ENCODE data around the gene DDX46.
A peak's percentile ranks its signal among the peaks of the same experiment; 100 is the strongest.
"Not testable (repeated sequence)": the region's sequence is repeated elsewhere in the genome, so short reads cannot be mapped to it uniquely, and the experiment has no call there.

The DDX46 gene

DNA sequence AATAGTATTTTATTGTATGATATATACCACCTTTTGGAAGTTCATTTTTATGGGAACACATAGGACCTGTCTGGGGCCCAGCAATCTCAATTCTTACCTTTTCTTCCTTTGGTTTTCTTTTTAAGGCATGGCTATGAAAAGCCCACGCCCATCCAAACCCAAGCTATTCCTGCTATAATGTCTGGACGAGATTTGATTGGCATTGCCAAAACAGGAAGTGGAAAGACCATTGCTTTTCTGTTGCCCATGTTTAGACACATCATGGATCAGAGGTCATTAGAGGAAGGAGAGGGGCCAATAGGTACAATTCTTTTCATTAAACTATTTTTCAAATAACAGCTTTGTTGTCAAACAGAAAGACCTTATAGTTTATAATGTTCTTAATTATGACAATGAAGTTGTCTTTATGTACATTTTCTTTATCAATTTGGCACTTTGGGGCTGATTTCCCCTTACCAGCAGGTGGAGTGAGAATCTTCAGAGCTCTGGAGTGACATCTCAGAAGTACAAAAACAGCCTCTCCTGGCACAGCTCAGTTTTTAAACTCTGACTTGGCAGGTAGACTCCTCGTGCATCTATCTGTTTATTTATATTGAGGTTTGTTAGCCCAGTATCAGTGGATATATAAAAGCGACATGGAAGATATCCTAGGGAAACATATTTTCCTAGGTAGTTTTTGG is 25.8 kb downstream of the DDX46 start:
- DNase-seq, result no peak

DNA sequence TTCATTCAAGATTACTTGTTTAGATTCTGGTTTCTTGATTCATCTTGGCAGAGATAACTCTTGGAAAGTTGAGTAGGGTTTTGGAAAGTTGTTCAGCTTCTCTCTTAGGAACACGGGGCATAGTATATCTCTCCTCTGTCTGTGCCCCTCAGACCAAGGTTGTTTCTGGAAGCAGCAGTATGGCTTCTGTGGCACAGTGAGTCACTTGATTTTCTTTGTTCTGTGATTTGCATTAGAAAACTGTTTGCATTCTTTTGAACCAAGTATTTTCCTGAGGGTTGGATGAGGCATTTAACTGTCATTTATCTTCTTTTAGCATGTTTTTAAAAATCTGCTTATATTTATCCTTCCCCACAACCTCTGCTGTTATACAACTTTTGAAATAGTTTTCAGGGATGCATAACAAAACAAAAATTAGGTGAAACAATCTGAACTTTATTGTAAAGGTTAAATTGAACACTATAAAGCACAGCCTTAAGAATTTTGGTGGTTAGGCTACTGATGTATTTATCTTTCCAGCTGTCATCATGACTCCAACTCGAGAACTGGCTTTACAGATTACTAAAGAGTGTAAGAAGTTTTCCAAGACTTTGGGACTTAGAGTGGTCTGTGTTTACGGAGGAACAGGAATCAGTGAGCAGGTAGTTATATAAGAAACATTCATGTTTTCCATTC is 26.5 kb downstream of the DDX46 start:
- DNase-seq, result no peak

DNA sequence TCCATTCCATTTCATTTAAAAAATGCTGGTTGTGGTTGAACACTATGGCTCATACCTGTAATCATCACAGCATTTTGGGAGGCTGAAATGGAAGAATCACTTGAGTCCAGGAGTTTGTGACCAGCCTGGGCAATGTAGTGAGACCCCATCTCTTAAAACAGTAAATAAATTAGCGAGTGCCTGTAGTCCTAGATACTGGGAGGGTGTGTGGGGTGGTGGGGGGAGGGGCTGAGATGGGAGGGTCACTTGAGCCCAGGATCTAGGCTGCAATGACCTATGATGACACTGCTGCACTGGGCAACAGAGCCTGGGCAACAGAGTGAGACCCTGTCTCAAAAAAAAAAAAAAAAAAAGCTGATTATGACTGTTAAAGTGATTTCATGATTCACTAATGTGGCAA is 29.1 kb downstream of the DDX46 start:
- DNase-seq, result no peak

DNA sequence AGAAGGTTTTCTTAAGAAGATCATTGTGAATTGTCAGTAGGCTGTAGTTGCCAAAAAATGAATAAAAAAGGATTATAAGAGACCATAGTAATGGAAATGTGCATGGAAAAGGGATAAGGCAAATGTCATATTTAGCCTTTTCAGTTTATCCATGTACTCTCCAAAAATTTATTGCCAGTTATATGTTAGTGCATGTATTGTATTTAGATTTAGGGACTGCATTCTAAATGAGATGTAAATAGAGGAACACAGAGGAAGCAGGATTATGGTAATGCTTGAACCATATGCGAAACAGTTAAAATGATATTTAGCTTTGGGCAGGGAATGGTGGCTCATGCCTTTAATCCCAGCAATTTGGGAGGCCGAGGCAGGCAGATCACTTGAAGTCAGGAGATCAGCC is 33.0 kb downstream of the DDX46 start:
- DNase-seq, result no peak

DNA sequence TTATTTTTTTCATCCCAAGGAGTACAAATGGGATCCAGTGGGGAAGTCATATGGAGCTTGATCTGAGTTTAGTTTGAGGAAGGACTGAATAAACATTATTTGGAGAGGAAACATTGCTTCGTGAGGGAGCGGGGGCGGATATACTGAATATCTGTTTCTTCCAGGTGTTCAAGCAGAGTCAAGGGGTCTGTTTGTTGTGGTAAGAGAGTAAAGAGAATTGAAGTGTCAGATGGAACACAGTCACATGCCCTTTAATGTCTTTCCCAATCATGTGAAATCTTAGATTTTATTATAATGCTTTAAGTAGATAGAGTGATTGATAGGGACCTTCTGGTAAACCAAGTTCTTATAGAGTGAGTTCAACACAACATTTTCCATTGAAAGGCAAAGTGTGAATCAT is 33.7 kb downstream of the DDX46 start:
- no peak for DNase-seq

DNA sequence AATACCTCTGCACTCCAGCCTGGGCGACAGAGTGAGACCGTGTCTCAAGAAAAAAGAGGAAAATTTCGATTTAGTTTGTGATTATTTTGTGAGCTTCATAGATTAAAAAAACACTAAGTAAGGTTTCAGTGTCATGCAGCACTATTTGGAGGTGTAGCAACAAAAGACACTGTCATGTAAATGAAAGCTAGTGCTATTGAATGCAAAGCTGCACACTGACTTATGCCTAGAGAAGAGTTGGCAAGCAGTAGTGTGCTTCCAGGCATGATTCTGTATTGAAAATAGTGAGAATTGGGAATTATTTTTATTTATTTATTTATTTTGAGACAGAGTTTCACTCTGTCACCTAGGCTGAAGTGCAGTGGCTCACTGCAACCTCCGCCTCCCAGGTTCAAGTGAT is 34.5 kb downstream of the DDX46 start:
- no peak for DNase-seq

DNA sequence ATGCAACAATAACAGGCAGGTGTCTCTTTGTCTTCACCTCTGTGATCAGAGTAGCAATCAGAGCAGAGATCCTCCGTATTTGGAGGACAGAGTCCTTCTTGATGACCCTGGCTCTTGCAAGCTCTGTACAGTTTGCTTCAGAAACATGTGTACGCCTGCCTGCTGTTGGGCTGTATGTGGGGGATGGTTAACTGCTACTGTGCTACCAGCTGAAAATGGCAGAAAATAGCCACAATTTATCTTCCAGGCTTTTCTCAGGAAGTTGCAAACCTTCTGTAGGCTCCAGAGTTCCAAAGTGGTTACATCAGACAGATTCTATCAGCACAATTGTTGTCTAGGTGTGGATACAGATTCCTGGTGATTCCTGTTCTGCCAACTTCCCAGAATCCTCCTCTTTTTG is 35.5 kb downstream of the DDX46 start:
- peak in 1 of 2 experiments; percentile 49 for DNase-seq

DNA sequence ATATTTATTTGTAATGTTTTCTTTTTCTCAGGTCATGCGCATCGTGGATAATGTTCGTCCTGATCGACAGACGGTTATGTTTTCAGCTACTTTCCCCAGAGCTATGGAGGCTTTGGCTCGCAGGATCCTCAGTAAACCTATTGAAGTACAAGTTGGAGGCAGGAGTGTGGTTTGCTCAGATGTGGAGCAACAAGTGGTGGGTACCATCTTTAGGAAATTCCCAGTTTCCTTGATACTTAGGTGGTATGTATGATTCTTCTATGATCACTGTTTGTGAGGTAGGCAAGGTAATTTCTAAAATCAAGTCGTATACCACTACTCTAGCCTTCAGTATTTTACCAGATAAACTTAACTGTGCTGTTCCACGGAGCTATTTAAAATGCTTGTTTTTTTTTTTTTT is 36.2 kb downstream of the DDX46 start:
- DNase-seq, result no peak

DNA sequence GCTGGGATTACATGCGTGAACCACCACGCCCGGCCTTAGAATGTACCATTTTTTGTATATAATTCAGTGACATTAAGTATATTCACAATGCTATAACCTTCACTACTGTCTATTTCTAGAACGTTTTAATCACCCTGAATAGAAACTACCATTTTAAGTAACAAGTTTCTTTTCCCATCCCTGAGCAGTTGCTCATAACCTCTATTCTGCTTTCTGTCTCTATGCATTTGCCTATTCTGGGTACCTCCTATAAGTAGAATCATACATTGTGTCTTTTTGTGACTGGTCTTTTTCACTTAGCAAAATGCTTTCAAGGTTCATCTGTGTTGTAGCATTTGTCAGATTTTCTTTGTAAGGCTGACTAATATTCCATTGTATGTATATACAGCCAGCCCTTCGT is 39.9 kb downstream of the DDX46 start:
- DNase-seq, result no peak

DNA sequence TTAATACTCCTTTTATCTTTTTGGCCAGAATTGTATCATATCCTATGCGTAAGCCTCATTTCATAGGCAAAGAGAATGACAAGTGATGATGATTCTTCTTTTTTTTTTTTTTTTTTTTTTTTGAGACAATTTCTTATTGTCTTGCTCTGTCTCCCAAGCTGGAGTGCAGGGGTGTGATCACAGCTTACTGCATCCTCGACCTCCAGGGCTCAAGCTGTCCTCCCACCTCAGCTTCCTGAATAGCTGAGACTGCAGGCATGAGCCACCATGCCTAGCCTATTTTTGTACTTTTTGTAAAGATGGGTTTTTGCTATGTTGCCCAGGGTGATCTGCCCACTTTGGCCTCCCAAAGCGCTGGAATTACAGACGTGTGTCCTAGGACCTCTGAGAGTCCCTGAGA is 45.2 kb downstream of the DDX46 start:
- no peak for DNase-seq

DNA sequence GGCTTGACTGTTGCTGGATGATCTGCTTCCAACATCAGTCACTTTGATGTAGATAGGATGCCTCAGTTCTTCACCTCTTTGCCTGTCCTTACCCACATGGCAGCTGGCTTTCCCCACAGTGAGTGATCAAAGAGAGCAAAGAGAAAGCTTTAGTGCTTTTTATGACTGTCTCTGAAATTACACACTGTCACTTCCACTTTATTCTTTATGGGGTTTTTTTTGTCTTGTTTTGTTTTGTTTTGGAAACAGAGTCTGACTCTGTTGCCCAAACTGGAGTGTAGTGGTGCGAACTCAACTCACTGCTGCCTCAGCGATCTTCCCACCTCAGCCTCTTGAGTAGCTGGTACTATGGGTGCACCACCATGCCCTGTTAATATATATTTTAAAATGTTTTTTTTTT is 54.8 kb downstream of the DDX46 start:
- DNase-seq, result no peak

DNA sequence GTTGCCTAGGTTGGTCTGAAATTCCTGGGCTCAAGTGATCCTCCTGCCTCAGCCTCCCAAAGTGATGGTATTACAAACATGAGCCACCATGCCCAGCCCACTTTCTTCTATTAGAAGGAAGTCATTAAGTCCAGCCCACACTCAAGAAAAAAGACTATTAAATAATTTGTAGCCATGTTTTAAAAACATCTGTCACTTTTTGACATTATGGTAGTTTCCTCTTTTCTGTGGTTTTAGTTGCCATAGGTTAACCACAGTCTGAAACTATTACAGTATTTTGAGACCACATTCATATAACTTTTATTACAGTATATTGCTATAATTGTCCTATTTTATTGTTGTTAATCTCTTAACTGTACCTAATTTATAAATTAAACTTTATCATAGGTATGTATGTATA is 55.2 kb downstream of the DDX46 start:
- DNase-seq, result no peak

DNA sequence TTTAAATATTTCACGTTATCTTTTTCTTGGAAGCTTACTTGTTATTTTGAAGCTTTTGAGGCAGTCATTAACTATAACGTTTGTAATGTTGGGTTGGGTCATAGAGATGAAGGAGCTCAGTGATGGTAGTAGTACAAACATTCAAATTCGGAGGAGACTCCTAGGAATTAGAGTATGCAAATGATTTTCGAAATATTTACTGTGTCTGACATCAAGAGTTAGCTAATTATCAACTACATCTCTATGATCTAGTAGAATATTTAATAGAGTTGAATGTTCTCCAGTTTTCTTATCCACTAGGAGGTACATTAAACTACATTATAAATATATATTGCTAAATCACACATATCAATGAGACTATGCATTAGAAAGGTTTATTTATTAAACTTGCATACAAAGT is 58.4 kb downstream of the DDX46 start:
- DNase-seq, result no peak

DNA sequence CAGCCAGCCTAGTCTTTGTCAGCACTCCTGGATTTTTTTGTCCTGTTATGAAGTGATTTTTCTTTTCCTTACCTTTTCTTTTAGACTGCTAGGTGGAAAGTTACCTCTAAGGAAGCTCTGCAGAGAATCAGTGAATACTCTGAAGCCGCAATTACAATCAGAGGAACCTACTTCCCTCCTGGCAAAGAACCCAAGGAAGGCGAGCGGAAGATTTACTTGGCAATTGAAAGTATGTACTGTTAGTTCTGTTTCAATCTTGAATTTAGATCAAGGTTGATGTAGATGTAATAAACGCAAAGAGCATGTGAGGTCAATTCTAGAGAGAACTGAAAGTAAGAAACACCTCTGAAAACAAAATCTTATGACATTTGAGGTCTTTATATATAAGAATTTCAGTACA is 60.2 kb downstream of the DDX46 start:
- no peak for DNase-seq

DNA sequence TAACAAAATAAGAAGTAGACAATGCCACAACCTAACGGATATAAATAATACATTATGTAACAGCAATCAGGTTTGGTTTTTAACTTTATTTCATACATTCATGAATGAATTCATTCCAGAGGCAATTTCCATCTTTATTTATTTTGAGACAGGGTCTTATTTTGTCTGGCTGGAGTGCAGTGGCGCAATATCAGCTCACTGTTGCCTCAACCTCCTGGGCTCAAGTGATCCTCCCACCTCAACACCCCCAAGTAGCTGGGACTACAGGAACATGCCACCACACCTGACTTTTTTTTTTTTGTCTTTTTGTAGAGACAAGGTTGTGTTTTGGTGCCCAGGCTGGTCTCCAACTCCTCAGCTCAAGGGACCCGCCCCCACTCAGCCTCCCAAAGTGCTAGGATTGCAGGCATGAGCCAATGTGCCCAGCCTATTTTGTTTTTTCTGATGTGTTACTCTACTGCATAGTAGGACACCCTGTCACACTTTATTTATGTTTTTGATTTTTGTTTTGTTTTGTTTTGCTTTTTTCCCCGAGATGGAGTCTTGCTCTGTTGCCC is 60.9 kb downstream of the DDX46 start:
- no peak for DNase-seq

DNA sequence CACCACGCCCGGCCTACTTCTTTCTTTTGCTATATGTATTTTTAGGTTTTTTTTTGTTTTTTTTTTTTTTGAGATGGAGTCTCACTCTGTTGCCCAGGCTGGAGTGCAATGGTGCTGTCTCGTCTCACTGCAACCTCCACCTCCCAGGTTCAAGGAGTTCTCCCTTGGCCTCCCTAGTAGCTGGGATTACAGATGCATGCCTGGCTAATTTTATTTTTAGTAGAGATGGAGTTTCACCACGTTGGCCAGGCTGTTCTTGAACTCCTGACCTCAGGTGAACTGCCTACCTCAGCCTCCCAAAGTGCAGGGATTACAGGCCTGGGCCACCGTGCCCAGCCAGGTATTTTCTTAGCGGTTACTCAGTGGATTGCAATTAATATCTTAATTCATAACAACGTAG is 63.3 kb downstream of the DDX46 start:
- no peak for DNase-seq

DNA sequence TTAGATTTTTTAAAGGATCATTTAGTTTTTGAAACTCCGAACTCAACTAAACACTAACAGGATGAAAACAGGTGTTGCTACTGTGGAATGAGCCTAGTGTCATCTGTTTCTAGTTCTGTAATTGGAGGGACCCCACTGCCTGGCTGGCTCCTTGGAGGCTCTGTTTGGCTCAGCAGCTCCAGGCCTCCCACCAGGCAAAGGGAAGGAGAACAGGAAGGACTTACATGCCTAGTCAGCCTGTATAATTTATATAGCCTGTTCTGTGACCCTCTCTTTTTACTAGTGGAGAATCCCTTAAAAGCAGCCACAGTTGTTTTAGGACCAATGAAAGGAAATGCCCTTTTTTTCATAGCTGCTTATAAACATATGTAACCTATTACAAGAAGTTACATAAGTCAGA is 66.1 kb downstream of the DDX46 start:
- no peak for DNase-seq

DNA sequence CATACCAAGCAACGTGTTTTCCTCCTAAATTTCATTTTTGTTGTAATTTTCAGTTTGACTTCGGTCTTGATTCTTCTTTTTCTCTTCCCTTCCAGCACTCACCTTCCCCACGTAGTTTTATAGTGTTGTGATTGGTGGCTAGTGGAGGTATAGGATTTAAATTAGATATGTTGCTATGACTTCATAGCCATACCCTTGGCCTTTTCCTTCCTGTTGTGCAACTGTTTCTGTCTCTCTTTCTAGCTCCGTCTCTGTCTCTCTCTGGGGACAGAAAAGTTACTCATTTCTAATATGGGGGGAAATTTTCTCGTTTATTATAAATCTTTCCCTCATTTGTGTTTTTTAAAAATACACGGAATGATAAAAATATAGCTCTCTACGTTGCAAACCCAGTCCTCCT is 66.6 kb downstream of the DDX46 start:
- no peak for DNase-seq

DNA sequence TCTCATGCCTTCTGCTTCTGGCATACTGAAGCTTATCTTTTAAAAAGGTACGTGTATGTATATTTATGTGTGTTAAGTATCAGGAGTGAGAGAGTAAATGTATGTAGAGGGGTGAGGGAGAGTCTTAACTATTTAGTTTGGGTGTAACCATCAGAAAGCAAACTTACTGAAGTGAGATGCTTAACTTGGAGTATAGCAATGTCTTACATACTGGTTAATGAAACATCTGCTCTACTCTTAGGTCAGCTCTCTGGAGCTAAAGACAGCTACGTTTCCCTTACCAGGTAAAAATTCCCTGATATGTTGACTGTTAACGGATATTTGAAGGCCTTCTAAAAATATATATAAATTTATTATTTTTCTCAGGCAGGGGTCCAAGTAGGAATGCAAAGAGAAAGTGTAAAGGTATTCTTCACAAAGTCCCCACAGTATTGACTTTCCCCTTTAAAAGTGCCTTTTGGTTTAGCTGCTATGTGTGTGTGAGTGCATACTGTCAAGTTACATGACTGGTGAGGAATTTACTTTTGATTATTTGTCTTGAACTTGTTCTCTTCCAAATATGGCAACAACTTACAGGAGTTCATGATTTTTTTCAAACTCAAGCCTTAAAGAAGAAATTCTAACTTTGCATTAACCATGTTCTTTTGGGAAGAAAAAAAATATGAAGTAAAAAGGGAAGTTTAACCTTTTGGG is 74.9 kb downstream of the DDX46 start:
- no peak for DNase-seq

DNA sequence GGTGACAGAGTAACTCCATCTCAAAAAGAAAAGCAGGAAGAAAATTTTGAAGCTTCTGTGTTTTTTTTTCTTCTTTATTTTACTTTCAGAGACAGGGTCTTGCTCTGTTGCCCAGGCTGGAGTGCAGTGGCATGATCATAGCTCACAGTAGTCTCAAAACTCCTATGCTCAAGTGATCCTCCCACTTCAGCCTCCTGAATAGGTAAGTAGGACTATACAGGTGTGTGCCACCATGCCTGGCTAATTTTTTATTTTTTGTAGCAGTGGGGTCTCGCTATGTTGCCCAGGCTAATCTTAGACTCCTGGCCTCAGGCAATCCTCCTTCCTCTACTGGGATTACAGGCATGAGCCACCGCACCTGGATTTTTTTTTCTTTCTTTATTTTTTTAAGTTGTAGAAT is 77.0 kb downstream of the DDX46 start:
- DNase-seq, result no peak

DNA sequence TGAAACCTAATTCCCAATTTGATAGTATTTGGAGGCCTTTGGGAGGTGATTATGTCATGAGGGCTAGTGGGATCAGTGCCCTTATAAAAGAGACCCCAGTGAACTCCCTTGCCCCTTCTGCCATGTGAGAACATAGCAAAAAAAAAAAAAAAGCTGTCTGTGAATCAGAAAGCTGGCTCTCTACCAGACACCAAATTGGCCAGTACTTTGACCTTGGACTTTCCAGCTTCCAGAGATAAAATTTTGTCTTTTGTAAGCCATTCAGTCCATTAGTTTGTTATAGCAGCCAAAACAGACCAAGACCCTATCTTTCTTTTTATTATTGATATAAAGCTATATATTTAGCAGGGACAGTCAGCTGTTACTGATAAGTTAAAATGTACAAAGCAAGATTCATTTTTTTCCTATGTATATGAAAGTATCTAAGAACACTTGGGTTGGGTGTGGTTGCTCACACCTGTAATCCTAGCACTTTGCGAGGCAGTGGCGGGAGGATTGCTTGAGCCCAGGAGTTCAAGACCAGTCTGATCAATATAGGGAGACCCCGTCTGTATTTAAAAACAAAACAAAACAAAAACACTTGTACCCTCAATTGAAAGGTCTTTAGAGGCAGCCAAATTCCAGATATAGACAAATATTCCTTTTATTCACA is 79.1 kb downstream of the DDX46 start:
- DNase-seq, result no peak

DNA sequence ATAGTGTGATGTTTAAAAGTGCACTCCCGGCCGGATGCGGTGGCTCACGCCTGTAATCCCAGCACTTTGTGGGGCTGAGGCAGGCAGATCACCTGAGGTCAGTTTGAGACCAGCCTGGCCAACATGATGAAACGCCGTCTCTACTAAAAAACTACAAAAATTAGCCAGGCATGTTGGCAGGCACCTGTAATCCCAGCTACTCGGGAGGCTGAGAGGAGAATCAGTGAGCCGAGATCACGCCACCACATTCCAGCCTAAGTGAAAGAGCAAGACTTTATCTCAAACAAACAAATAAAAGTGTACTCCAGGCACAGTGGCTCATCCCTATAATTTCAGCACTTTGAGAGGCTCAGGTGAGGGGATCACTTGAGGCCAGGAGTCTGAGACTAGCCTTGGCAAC is 79.8 kb downstream of the DDX46 start:
- DNase-seq, result not testable (repeated sequence)

DNA sequence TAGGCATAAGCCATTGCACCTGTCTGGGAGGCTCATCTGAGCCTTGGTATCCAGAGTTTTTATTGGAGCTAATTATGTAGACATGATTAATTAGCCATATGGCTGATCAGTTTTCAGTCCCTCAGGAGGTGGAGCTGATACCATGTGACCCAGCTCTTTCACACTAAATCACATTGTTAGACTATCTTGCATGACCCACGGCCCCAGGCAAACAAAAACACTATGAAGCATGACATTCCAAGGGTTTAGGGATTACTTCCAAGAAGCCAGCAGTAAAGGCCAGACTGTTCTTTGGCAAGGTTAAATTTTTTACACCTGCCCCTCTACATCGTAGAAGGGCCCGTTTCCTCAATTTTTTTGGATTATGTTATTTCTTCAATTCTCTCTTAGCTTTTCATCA is 82.2 kb downstream of the DDX46 start:
- DNase-seq, result no peak

DNA sequence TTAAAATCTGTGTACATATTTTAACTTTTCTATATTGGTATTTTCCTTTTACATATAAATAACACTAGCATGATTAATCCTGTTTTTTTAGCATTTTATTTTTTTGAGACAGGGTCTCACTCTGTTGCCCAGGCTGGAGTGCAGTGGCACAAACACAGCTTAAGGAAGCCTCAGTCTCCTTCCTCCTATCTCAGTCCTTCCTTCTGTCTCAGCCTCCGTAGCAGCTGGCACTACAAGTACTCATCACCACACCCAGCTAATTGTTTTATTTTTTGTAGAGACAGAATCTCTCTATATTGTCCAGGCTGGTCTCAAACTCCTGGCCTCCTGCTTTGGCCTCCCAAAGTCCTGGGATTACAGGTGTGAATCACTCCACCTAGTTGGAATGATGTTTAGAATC is 85.7 kb downstream of the DDX46 start:
- no peak for DNase-seq

Data from NCI-H2081 (cell line).